ENCODE measurements around the gene SYCE1L. TPM values are rescaled to one million over a fixed set of nuclear protein-coding genes. Genes with fewer than 3 reads are reported as not detected.
"Not testable (repeated sequence)": the region's sequence is repeated elsewhere in the genome, so short reads cannot be mapped to it uniquely, and the experiment has no call there.

SYCE1L gene
- polyA plus RNA-seq, 2 of the 4 experiments (the other 2 are of a cell fraction) = 1.4 to 6.6 TPM

- FAIRE-seq; H3K27ac ChIP-seq; H3K4me2 ChIP-seq; H3K9me3 ChIP-seq; ATAC-seq; POLR2A ChIA-PET; H3K4me3 ChIP-seq; DNase-seq (ENCODE audit: low read depth in 1 of 2, low spot score in 1 of 2): not testable (repeated sequence)
- TF ChIP-seq ZC3H11A (IDR thresholded peaks at IDR 0.05) = peak; percentile 85
- CTCF ChIA-PET = interaction anchor here (0.9 to 1.0 kb wide), 2 partner anchors 15 to 16 kb away, joined by 3 read pairs; no protein-coding TSS in a partner anchor
- H3K4me1 ChIP-seq = peaks cover 11% of the 10 kb centered on the region
- WGBS (ENCODE audit: missing lambda C conversion rate) = 75% methylated on average over 1 of the region's 1 CpG
Observed at GRCh38 chr16:77186298-77186697, 12.9 kb upstream of the SYCE1L start.

DNA sequence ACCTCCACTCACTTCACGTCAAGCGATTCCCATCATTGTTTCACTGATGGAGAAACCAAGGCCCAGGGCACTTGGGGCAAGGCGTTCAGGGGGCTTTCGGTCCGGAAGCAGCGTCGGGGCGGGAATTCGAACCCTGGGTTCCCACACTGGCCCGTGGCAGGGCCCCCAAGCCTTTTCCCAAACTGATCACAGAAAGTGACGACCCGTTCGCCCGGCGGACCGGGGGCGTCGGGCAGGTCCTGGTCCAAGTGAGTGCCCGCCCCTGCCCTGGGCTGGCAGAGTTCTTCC, 9.1 kb upstream of the SYCE1L start:
- ATAC-seq = no peak; a peak in 1 of 6 replicates
- DNase-seq (ENCODE audit: low read depth in 1 of 2, low spot score in 1 of 2) = no peak
- ChIA-PET CTCF (interaction anchor here (1.0 kb wide), 1 partner anchor 75 kb away, joined by 3 read pairs; no protein-coding TSS in a partner anchor), POLR2A (interaction anchor here (0.5 to 2.1 kb wide), 2 partner anchors 23 to 32 kb away, joined by 5 to 14 read pairs; no protein-coding TSS in a partner anchor)
- Histone ChIP-seq H3K27ac (peak overlapping the region; percentile 90 to 94), H3K9me3 (no peaks in the 10 kb centered on the region), H3K4me2 (peak overlapping the region; percentile 98), H3K4me3 (peak overlapping the region; percentile 94), H3K4me1 (peaks cover 14% of the 10 kb centered on the region; the same call in 2 of the 3 replicates)
- FAIRE-seq = no peak
- under 1% methylated on average over 12 of the region's 19 CpGs for WGBS (ENCODE audit: missing lambda C conversion rate)
- TF ChIP-seq HDAC2 (IDR thresholded peaks at IDR 0.05) = no peak
- no peak for TF ChIP-seq RFX5 (IDR thresholded peaks at IDR 0.05)

DNA sequence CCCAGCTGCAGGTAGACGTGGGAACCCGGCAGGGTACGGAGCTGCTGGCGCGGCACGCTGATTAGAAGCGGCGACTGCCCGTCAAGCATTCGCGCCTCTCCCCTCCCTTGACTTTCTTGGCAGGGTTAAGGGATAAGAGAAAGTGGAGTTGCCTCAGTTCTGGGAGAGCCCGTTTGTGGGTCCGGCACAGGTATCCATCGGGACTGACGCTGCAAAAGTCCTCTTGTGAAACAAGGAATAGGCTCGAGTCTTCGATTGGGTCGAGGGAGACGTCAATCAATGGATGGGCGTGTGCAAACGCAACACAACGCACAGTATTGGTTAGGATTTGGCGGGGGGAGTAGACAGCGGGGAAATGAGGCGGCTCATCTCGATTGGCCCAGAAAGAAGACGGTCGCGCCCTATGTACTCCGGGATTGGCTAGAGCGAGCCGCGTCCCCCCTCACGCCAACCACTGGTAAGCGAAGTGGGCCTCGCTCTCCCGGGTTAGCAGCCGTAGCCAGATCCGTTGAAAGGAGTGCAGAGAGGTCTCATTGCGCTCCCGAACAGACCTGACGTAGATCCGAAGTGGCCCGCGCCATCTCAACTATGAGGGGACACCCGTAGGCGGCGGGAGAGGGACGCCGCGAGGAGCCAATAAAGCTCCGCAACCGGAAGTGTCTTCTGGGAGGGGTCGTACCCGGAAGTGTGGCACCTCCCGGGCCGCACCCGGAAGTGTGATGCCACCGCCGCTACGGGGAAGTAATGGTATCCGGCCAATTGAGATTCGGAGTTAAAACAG, 8.5 kb upstream of the SYCE1L start, which contains the start of gene MON1B:
TSS of gene MON1B (plus strand) at position 713 of the 781 bp plus-strand sequence. CDS start 296 bp downstream, outside the sequence.
- POLR2A ChIA-PET = interaction anchor here (0.5 to 2.1 kb wide), 5 partner anchors 14 to 98 kb away, joined by 3 to 14 read pairs (median 5); no protein-coding TSS in a partner anchor
- peaks cover 14% of the 10 kb centered on the region; the same call in 2 of the 3 replicates for H3K4me1 ChIP-seq
- TF ChIP-seq MAFK (IDR thresholded peaks at IDR 0.05; ENCODE audit: partially characterized antibody) (peak; percentile 74), HOXB5 (CRISPR knock-in tag; IDR thresholded peaks at IDR 0.05) (no peak), PBX3 (IDR thresholded peaks at IDR 0.05) (peak; percentile 90), ZNF302 (CRISPR knock-in tag; IDR thresholded peaks at IDR 0.05) (no peak), MAZ (IDR thresholded peaks at IDR 0.05; ENCODE audit: borderline replicate concordance, low read depth, low read length) (no peak), RCOR1 (IDR thresholded peaks at IDR 0.05; ENCODE audit: low read depth, low read length) (no peak), CEBPB (IDR thresholded peaks at IDR 0.05) (peak in 1 of 2 experiments; percentile 79; a peak in 2 of 4 replicates), HES2 (IDR thresholded peaks at IDR 0.05) (no peak), CTCF (IDR thresholded peaks at IDR 0.05) (no peak), ESRRA (IDR thresholded peaks at IDR 0.05; ENCODE audit: borderline replicate concordance, low read length) (no peak), TFCP2L1 (CRISPR knock-in tag; IDR thresholded peaks at IDR 0.05) (no peak), ZFP36 (IDR thresholded peaks at IDR 0.05; ENCODE audit: borderline replicate concordance, partially characterized antibody) (no peak), FOSL2 (IDR thresholded peaks at IDR 0.05) (no peak), FOSL2 (CRISPR knock-in tag; IDR thresholded peaks at IDR 0.05) (no peak), KDM1A (IDR thresholded peaks at IDR 0.05; ENCODE audit: low read depth) (no peak), HOXB13 (CRISPR knock-in tag; IDR thresholded peaks at IDR 0.05; ENCODE audit: low read depth) (no peak), RFX5 (IDR thresholded peaks at IDR 0.05) (peak; percentile 61; the same call in 1 of the 2 replicates), JUNB (IDR thresholded peaks at IDR 0.05) (no peak), CBX2 (IDR thresholded peaks at IDR 0.05; ENCODE audit: borderline replicate concordance, low read depth) (no peak), NFE2L2 (conservative IDR thresholded peaks at IDR 0.05; ENCODE audit: low read length) (no peak), POLR2A (IDR thresholded peaks at IDR 0.05; ENCODE audit: low read length) (peak; percentile 77), FOSB (CRISPR knock-in tag; IDR thresholded peaks at IDR 0.05) (no peak), TP53 (CRISPR knock-in tag; IDR thresholded peaks at IDR 0.05) (no peak), EHF (CRISPR knock-in tag; IDR thresholded peaks at IDR 0.05) (peak; percentile 60; the same call in 1 of the 2 replicates), CHD4 (IDR thresholded peaks at IDR 0.05; ENCODE audit: borderline replicate concordance) (no peak), E2F6 (IDR thresholded peaks at IDR 0.05; ENCODE audit: borderline replicate concordance, low read depth) (no peak; the same call in 1 of the 2 replicates)
- TF ChIP-seq, protein P1, sequence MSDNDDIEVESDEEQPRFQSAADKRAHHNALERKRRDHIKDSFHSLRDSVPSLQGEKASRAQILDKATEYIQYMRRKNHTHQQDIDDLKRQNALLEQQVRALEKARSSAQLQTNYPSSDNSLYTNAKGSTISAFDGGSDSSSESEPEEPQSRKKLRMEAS (IDR thresholded peaks at IDR 0.05) = peak; percentile 34
- TF ChIP-seq, protein P2, sequence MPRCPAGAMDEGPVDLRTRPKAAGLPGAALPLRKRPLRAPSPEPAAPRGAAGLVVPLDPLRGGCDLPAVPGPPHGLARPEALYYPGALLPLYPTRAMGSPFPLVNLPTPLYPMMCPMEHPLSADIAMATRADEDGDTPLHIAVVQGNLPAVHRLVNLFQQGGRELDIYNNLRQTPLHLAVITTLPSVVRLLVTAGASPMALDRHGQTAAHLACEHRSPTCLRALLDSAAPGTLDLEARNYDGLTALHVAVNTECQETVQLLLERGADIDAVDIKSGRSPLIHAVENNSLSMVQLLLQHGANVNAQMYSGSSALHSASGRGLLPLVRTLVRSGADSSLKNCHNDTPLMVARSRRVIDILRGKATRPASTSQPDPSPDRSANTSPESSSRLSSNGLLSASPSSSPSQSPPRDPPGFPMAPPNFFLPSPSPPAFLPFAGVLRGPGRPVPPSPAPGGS (IDR thresholded peaks at IDR 0.05) = peak; percentile 46; the same call in 1 of the 3 replicates

More for the DNA sequence above, 8.5 kb upstream of the SYCE1L start, which contains the start of gene MON1B:
- CTCF ChIA-PET = no interaction called here
- Histone ChIP-seq H3K27ac (peak within 1 kb of the TSS; percentile 90 to 96), H3K4me3 (peak within 1 kb of the TSS; percentile 94), H3K9me3 (no peaks in the 10 kb centered on the region), H3K4me2 (peak within 1 kb of the TSS; percentile 98)
- ATAC-seq (peak; percentile 97 to 98), DNase-seq (ENCODE audit: low read depth in 1 of 2, low spot score in 1 of 2) (peak; percentile 99), FAIRE-seq (no peak)
- WGBS (ENCODE audit: missing lambda C conversion rate) = under 1% methylated on average over 45 of the region's 63 CpGs

All from A549 (cell line).